Neural cell (in vitro differentiated cells): Measurements from ENCODE around the gene SNRPB. TPM values are rescaled to one million over a fixed set of nuclear protein-coding genes. Genes with fewer than 3 reads are reported as not detected.

Experiments used
- H2AFZ ChIP-seq: fragments of 200-600, 300-800 bp; sonication (generic), shearing (Covaris generic); 2 replicates; pipeline ENCODE4 v1.6.0; 2014; ENCODE audit warnings: low read depth, mild to moderate bottlenecking, antibody characterized with exemption, low read length, moderate library complexity
- H3F3A ChIP-seq: fragments of 200-600 bp; shearing (Covaris generic); 2 replicates; pipeline ENCODE4 v1.6.1; 2016; ENCODE audit warnings: mild to moderate bottlenecking, moderate library complexity, mixed read lengths, antibody characterized with exemption, low read length; ENCODE audit not compliant: insufficient read depth, poor library complexity, severe bottlenecking
- H3K27ac ChIP-seq: fragments of 200-600, 300-800 bp; sonication (generic), shearing (Covaris generic); 2 replicates; pipeline ENCODE4 v1.5.1; 2014; ENCODE audit warnings: mild to moderate bottlenecking, low read length, moderate library complexity
- H3K27me3 ChIP-seq: fragments of 300-800, 200-600 bp; sonication (generic), shearing (Covaris generic); 2 replicates; pipeline ENCODE4 v1.6.0; 2014; ENCODE audit warnings: mild to moderate bottlenecking, low read depth, low read length, moderate library complexity; ENCODE audit not compliant: insufficient read depth
- H3K36me3 ChIP-seq: fragments of 300-800, 200-600 bp; sonication (generic), shearing (Covaris generic); 2 replicates; pipeline ENCODE4 v1.5.1; 2014; ENCODE audit warnings: mild to moderate bottlenecking, antibody characterized with exemption, low read length, moderate library complexity; ENCODE audit not compliant: insufficient read depth
- H3K4me2 ChIP-seq: fragments of 300-800, 200-600 bp; sonication (generic), shearing (Covaris generic); 2 replicates; pipeline ENCODE4 v1.6.0; 2014; ENCODE audit warnings: mild to moderate bottlenecking, low read length
- H3K4me3 ChIP-seq: fragments of 300-800, 200-600 bp; sonication (generic), shearing (Covaris generic); 2 replicates; pipeline ENCODE4 v1.5.1; 2014; ENCODE audit warnings: mild to moderate bottlenecking, low read length, moderate library complexity
- H3K79me2 ChIP-seq: fragments of 200-600 bp; shearing (Covaris generic); replicated peaks from 2 replicates; pipeline ENCODE4 v1.6.0; 2014; ENCODE audit warnings: mild to moderate bottlenecking, low read length, moderate library complexity; ENCODE audit not compliant: insufficient read depth
- H3K9ac ChIP-seq: fragments of 300-800, 200-600 bp; sonication (generic), shearing (Covaris generic); 2 replicates; pipeline ENCODE4 v1.6.1; 2016; ENCODE audit warnings: mild to moderate bottlenecking, low read length, mixed read lengths
- H3K9me2 ChIP-seq: fragments of 200-600 bp; shearing (Covaris generic); 2 replicates; pipeline ENCODE4 v1.6.1; 2016; ENCODE audit warnings: mild to moderate bottlenecking, low read length, mixed read lengths; ENCODE audit not compliant: insufficient read depth
- H3K9me3 ChIP-seq: fragments of 200-600, 300-800 bp; sonication (generic), shearing (Covaris generic); 2 replicates; pipeline ENCODE4 v1.6.1; 2016; ENCODE audit warnings: mild to moderate bottlenecking, mixed run types, low read length, moderate library complexity, mixed read lengths
- H4K20me1 ChIP-seq: fragments of 200-600 bp; shearing (Covaris generic); 2 replicates; pipeline ENCODE4 v1.6.1; 2016; ENCODE audit warnings: mild to moderate bottlenecking, mixed run types; ENCODE audit not compliant: insufficient read depth
- EP300 ChIP-seq: fragments of 450-650 bp; conservative IDR thresholded peaks from 2 replicates; pipeline ENCODE4 v1.6.1; 2014; ENCODE audit warnings: antibody characterized with exemption, mild to moderate bottlenecking, moderate library complexity; ENCODE audit not compliant: poor library complexity, severe bottlenecking
- EZH2 ChIP-seq: fragments of 200-600, 300-800 bp; shearing (Covaris generic), sonication (generic); IDR thresholded peaks from 2 replicates; pipeline ENCODE4 v1.6.1; 2014; ENCODE audit warnings: antibody characterized with exemption, low read length, borderline replicate concordance, mild to moderate bottlenecking; ENCODE audit not compliant: insufficient read depth, poor library complexity, severe bottlenecking
- MXI1 ChIP-seq: fragments of 450-650 bp; conservative IDR thresholded peaks from 2 replicates; pipeline ENCODE4 v1.6.1; 2014; ENCODE audit warnings: antibody characterized with exemption, mild to moderate bottlenecking; ENCODE audit not compliant: poor library complexity, severe bottlenecking
- POLR2AphosphoS5 ChIP-seq: IDR thresholded peaks from 2 replicates; pipeline ENCODE4 v1.6.1; 2012
- RAD21 ChIP-seq: fragments of 450-650 bp; conservative IDR thresholded peaks from 2 replicates; pipeline ENCODE4 v1.6.1; 2014; ENCODE audit warnings: antibody characterized with exemption, mild to moderate bottlenecking, moderate library complexity
- SMC3 ChIP-seq: fragments of 450-650 bp; conservative IDR thresholded peaks from 2 replicates; pipeline ENCODE4 v1.6.1; 2014; ENCODE audit warnings: antibody characterized with exemption, mild to moderate bottlenecking, moderate library complexity; ENCODE audit not compliant: poor library complexity
- TAF1 ChIP-seq: IDR thresholded peaks from 2 replicates; pipeline ENCODE4 v1.6.1; 2012; ENCODE audit warnings: low read depth
- polyA plus RNA-seq: library from polyadenylated mRNA; depleted of rRNA; stranded (reverse); fragments of >200 nt; gene quantifications from 2 replicates; pipeline ENCODE4 v1.2.3, GENCODE V29; 2014
- TF ChIP-seq, protein P1 (sequence below): fragments of 450-650 bp; IDR thresholded peaks from 2 replicates; pipeline ENCODE4 v1.5.1; 2014; ENCODE audit warnings: antibody characterized with exemption, mild to moderate bottlenecking, moderate library complexity; ENCODE audit not compliant: poor library complexity, severe bottlenecking
- TF ChIP-seq, protein P2 (sequence below): IDR thresholded peaks from 2 replicates; pipeline ENCODE4 v1.6.1; 2012; ENCODE audit warnings: borderline replicate concordance

The SNRPB gene
- polyA plus RNA-seq, 1 donor from 2014 or later, result 289 TPM

DNA sequence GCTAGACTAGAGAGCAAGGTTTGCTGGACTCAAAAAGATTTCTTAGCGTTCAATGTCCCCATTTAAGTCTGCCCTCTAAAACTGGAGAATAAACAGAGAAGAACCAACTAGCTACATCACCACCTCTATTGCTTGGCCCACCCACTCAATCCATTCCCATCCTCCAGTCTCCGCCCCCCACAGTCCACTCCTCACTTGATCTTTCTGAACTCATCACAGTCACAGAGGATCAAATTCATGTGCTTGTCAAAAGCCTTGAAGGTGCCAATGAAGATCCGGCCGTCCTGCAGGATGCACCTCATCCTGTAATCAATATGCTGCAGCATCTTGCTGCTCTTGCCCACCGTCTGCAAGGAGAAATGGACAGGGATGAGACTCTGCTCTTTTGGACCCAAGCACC, 3.2 kb downstream of the SNRPB start:
- no peak for TF ChIP-seq EP300
- TF ChIP-seq, protein P1, sequence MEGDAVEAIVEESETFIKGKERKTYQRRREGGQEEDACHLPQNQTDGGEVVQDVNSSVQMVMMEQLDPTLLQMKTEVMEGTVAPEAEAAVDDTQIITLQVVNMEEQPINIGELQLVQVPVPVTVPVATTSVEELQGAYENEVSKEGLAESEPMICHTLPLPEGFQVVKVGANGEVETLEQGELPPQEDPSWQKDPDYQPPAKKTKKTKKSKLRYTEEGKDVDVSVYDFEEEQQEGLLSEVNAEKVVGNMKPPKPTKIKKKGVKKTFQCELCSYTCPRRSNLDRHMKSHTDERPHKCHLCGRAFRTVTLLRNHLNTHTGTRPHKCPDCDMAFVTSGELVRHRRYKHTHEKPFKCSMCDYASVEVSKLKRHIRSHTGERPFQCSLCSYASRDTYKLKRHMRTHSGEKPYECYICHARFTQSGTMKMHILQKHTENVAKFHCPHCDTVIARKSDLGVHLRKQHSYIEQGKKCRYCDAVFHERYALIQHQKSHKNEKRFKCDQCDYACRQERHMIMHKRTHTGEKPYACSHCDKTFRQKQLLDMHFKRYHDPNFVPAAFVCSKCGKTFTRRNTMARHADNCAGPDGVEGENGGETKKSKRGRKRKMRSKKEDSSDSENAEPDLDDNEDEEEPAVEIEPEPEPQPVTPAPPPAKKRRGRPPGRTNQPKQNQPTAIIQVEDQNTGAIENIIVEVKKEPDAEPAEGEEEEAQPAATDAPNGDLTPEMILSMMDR, result no peak
- TF ChIP-seq SMC3, result no peak
- TF ChIP-seq RAD21, result no peak
- no peak for TF ChIP-seq EZH2
- Histone ChIP-seq H3K9me3 (no peaks in the 10 kb centered on the region), H3K4me2 (no peak overlapping the region), H3K9ac (no peak overlapping the region), H3K4me3 (no peak overlapping the region), H2AFZ (no peak overlapping the region), H3F3A (no peaks in the 10 kb centered on the region), H3K27me3 (no peaks in the 10 kb centered on the region), H3K79me2 (peaks cover 32% of the 10 kb centered on the region), H3K36me3 (peaks cover 13% of the 10 kb centered on the region), H4K20me1 (no peaks in the 10 kb centered on the region), H3K27ac (no peak overlapping the region), H3K9me2 (no peaks in the 10 kb centered on the region)

DNA sequence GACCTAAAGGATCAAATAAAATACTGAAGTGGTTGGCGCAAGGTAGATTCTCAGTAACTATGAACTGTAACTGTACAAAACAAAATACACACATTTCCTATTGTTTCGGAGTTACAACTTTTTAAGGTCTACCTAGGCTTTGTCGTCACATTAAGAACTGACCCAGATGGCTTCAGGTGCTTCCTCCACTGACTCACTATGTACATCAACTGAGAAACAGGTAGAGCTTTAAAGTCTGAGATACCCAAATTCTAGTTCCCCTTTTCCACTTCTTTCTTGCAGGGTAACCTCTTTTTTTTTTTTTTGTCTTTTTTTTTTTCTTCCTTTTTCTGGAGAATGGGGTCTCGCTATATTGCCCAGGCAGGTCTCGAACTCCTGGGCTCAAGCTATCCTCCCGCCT, 5.5 kb downstream of the SNRPB start:
- no peaks in the 10 kb centered on the region for H3F3A ChIP-seq
- no peaks in the 10 kb centered on the region for H4K20me1 ChIP-seq
- no peaks in the 10 kb centered on the region for H3K27me3 ChIP-seq
- no peak for TF ChIP-seq POLR2AphosphoS5
- no peak for TF ChIP-seq TAF1
- TF ChIP-seq RAD21, result no peak
- TF ChIP-seq, protein P1, result no peak
- no peak for TF ChIP-seq MXI1
- TF ChIP-seq EZH2, result no peak
- TF ChIP-seq SMC3, result no peak
- TF ChIP-seq EP300, result no peak
- TF ChIP-seq, protein P2, sequence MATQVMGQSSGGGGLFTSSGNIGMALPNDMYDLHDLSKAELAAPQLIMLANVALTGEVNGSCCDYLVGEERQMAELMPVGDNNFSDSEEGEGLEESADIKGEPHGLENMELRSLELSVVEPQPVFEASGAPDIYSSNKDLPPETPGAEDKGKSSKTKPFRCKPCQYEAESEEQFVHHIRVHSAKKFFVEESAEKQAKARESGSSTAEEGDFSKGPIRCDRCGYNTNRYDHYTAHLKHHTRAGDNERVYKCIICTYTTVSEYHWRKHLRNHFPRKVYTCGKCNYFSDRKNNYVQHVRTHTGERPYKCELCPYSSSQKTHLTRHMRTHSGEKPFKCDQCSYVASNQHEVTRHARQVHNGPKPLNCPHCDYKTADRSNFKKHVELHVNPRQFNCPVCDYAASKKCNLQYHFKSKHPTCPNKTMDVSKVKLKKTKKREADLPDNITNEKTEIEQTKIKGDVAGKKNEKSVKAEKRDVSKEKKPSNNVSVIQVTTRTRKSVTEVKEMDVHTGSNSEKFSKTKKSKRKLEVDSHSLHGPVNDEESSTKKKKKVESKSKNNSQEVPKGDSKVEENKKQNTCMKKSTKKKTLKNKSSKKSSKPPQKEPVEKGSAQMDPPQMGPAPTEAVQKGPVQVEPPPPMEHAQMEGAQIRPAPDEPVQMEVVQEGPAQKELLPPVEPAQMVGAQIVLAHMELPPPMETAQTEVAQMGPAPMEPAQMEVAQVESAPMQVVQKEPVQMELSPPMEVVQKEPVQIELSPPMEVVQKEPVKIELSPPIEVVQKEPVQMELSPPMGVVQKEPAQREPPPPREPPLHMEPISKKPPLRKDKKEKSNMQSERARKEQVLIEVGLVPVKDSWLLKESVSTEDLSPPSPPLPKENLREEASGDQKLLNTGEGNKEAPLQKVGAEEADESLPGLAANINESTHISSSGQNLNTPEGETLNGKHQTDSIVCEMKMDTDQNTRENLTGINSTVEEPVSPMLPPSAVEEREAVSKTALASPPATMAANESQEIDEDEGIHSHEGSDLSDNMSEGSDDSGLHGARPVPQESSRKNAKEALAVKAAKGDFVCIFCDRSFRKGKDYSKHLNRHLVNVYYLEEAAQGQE, result no peak
- H3K79me2 ChIP-seq, result peaks cover 29% of the 10 kb centered on the region
- H3K9ac ChIP-seq, result no peak overlapping the region
- no peak overlapping the region for H3K27ac ChIP-seq
- H3K9me2 ChIP-seq, result no peaks in the 10 kb centered on the region
- H2AFZ ChIP-seq, result no peak overlapping the region
- H3K4me2 ChIP-seq, result no peak overlapping the region
- H3K4me3 ChIP-seq, result no peak overlapping the region
- peaks cover 17% of the 10 kb centered on the region for H3K36me3 ChIP-seq
- no peaks in the 10 kb centered on the region for H3K9me3 ChIP-seq
